SK-N-SH treated with all-trans-retinoic acid at 6 μM for 48 hours (cell line): ENCODE results near the gene PFKP.
A peak's percentile ranks its signal among the peaks of the same experiment; 100 is the strongest.

ENCODE experiments used
- ATAC-seq: fragments of 200-7000 bp; cut with Tn5 transposase; 3 replicates; pipeline ENCODE4 v1.9.1; 2020; ENCODE audit warnings: mild to moderate bottlenecking, moderate library complexity
- ARNTL ChIP-seq: fragments of 450-650 bp; formaldehyde crosslinking; IDR thresholded peaks from 2 replicates; pipeline ENCODE4 v1.5.0; 2020; ENCODE audit warnings: low read depth, mild to moderate bottlenecking, moderate library complexity, borderline replicate concordance
- BACH2 ChIP-seq: fragments of 250-450 bp; sonication (Bioruptor Pico); IDR thresholded peaks from 2 replicates; pipeline ENCODE4 v1.9.0; 2021; ENCODE audit warnings: mild to moderate bottlenecking, borderline replicate concordance
- CREB5 ChIP-seq: fragments of 250-450 bp; sonication (Bioruptor Pico); IDR thresholded peaks from 2 replicates; pipeline ENCODE4 v1.5.1; 2020; ENCODE audit warnings: low read depth, mild to moderate bottlenecking, moderate library complexity
- CSDC2 ChIP-seq: fragments of 250-450 bp; sonication (Bioruptor Pico); IDR thresholded peaks from 2 replicates; pipeline ENCODE4 v1.5.0; 2020; ENCODE audit warnings: mild to moderate bottlenecking, moderate library complexity
- CSRNP3 ChIP-seq: fragments of 250-450 bp; sonication (Bioruptor Pico); IDR thresholded peaks from 2 replicates; pipeline ENCODE4 v1.5.1; 2021; ENCODE audit warnings: mild to moderate bottlenecking, moderate library complexity
- ESRRG ChIP-seq: fragments of 250-450 bp; sonication (Bioruptor Pico); IDR thresholded peaks from 2 replicates; pipeline ENCODE4 v1.6.1; 2021; ENCODE audit warnings: mild to moderate bottlenecking
- ISL1 ChIP-seq: fragments of 250-450 bp; sonication (Bioruptor Pico); IDR thresholded peaks from 2 replicates; pipeline ENCODE4 v2.1.2; 2022; ENCODE audit warnings: mild to moderate bottlenecking, moderate library complexity
- POU6F1 ChIP-seq: fragments of 250-450 bp; sonication (Bioruptor Pico); IDR thresholded peaks from 2 replicates; pipeline ENCODE4 v1.8.0; 2021; ENCODE audit warnings: low read depth, mild to moderate bottlenecking, moderate library complexity, borderline replicate concordance
- PPARA ChIP-seq: fragments of 250-450 bp; sonication (Bioruptor Pico); IDR thresholded peaks from 2 replicates; pipeline ENCODE4 v1.5.0; 2020; ENCODE audit warnings: mild to moderate bottlenecking, borderline replicate concordance
- RARB ChIP-seq: fragments of 250-450 bp; sonication (Bioruptor Pico); IDR thresholded peaks from 2 replicates; pipeline ENCODE4 v1.8.0; 2021; ENCODE audit warnings: mild to moderate bottlenecking, moderate library complexity
- SNAI2 ChIP-seq: fragments of 250-450 bp; sonication (Bioruptor Pico); IDR thresholded peaks from 2 replicates; pipeline ENCODE4 v1.5.0; 2020; ENCODE audit warnings: mild to moderate bottlenecking, moderate library complexity
- TCF4 ChIP-seq: fragments of 250-450 bp; sonication (Bioruptor Pico); IDR thresholded peaks from 2 replicates; pipeline ENCODE4 v1.8.0; 2021; ENCODE audit warnings: mild to moderate bottlenecking, moderate library complexity, borderline replicate concordance
- TOX ChIP-seq: fragments of 250-450 bp; sonication (Bioruptor Pico); IDR thresholded peaks from 2 replicates; pipeline ENCODE4 v1.8.0; 2021; ENCODE audit warnings: mild to moderate bottlenecking, moderate library complexity, borderline replicate concordance
- TSHZ2 ChIP-seq: fragments of 250-450 bp; sonication (Bioruptor Pico); IDR thresholded peaks from 2 replicates; pipeline ENCODE4 v1.5.0; 2020; ENCODE audit warnings: mild to moderate bottlenecking, moderate library complexity
- ZC3H10 ChIP-seq: fragments of 250-450 bp; sonication (Bioruptor Pico); IDR thresholded peaks from 2 replicates; pipeline ENCODE4 v1.5.1; 2021; ENCODE audit warnings: mild to moderate bottlenecking, moderate library complexity
- ZFP3 ChIP-seq: fragments of 250-450 bp; sonication (Bioruptor Pico); IDR thresholded peaks from 2 replicates; pipeline ENCODE4 v1.5.0; 2020; ENCODE audit warnings: mild to moderate bottlenecking, moderate library complexity
- ZFP30 ChIP-seq: fragments of 450-650 bp; formaldehyde crosslinking; IDR thresholded peaks from 2 replicates; pipeline ENCODE4 v1.5.0; 2022; ENCODE audit warnings: mild to moderate bottlenecking, moderate library complexity
- ZNF565 ChIP-seq: fragments of 450-650 bp; formaldehyde crosslinking; conservative IDR thresholded peaks from 2 replicates; pipeline ENCODE4 v1.5.0; 2020; ENCODE audit warnings: low read depth, mild to moderate bottlenecking, moderate library complexity
- ZNF70 ChIP-seq: fragments of 450-650 bp; formaldehyde crosslinking; IDR thresholded peaks from 2 replicates; pipeline ENCODE4 v1.5.0; 2020; ENCODE audit warnings: mild to moderate bottlenecking, moderate library complexity
- ZNF8 ChIP-seq: fragments of 450-650 bp; formaldehyde crosslinking; IDR thresholded peaks from 2 replicates; pipeline ENCODE4 v1.5.0; 2020; ENCODE audit warnings: mild to moderate bottlenecking, moderate library complexity

The PFKP gene

GRCh38 chr10:3107426-3107961 is 40.1 kb downstream of the PFKP start:
- peak; percentile 87 for ATAC-seq
- TF ChIP-seq SNAI2 (0 out of 2 replicates have a peak, but pooled peaks have one; percentile 59), ZFP3 (CRISPR knock-in tag) (peak; percentile 80), CSDC2 (0 out of 2 replicates have a peak, but pooled peaks have one; percentile 42), ZC3H10 (0 out of 2 replicates have a peak, but pooled peaks have one; percentile 40), POU6F1 (CRISPR knock-in tag) (no peak)

- ATAC-seq, result no peak
- TF ChIP-seq ZFP30 (no peak), ZC3H10 (no peak), TOX (CRISPR knock-in tag) (no peak), ESRRG (CRISPR knock-in tag) (no peak), POU6F1 (CRISPR knock-in tag) (no peak), ZNF70 (no peak), ZFP3 (CRISPR knock-in tag) (no peak), BACH2 (no peak), SNAI2 (no peak), TCF4 (CRISPR knock-in tag) (no peak), CSDC2 (no peak), ZNF8 (CRISPR knock-in tag) (no peak), ARNTL (CRISPR knock-in tag) (no peak), ISL1 (no peak), RARB (CRISPR knock-in tag) (no peak)
These were observed 40.7 kb downstream of the PFKP start for GRCh38 chr10:3108033-3108432.

GRCh38 chr10:3108575-3109105 is 41.3 kb downstream of the PFKP start:
- ATAC-seq, result no peak

More at GRCh38 chr10:3108575-3109105, 41.3 kb downstream of the PFKP start:
- TF ChIP-seq ZFP30, result no peak
- TF ChIP-seq TSHZ2 (CRISPR knock-in tag), result no peak
- TF ChIP-seq PPARA (CRISPR knock-in tag), result no peak
- no peak for TF ChIP-seq CREB5 (CRISPR knock-in tag)
- no peak for TF ChIP-seq RARB (CRISPR knock-in tag)
- no peak for TF ChIP-seq ZNF70
- no peak for TF ChIP-seq CSDC2
- no peak for TF ChIP-seq CSRNP3 (CRISPR knock-in tag)
- TF ChIP-seq ZNF565 (CRISPR knock-in tag), result no peak
- TF ChIP-seq SNAI2, result no peak
- no peak for TF ChIP-seq ZC3H10
- TF ChIP-seq ISL1, result no peak
- TF ChIP-seq ZNF8 (CRISPR knock-in tag), result no peak
